Activated CD4-positive, alpha-beta T cell treated with anti-CD3 and anti-CD28 coated beads, Interleukin-2, Interleukin-4, amounts not matched to agents 100 ng/mL and 50 ng/mL, durations not matched to agents 16 hours and 8 hours (primary cell): Measurements from ENCODE around the gene CDK19.

Experiments
- DNase-seq: peaks from one replicate; pipeline ENCODE4 v3.0.0-alpha.2; 2020; ENCODE audit warnings: low spot score

The CDK19 gene

GRCh38 chr6:110658631-110659211 is 156.5 kb downstream of the CDK19 start:
- DNase-seq = no peak

GRCh38 chr6:110656492-110656891 is 158.8 kb downstream of the CDK19 start:
- DNase-seq = no peak

DNA sequence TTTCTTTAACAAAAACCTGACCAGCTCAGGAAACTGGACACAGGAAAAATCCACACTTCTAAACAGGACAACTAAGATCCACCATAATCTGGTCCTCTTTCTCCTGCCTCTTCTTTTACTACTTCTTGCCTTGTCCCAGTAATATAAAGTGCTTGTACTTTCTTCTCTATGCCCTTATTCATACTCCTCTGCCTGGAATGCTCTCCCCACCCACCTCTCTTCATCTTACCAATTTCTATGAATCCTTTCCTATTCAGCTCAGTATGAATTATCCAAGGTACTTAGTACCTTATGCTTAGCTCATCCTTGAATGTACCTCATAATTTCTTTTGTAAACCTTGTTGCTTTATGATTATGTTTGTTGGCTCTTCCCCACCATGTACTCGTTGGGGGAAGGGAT is 159.4 kb downstream of the CDK19 start:
- no peak for DNase-seq

- DNase-seq = no peak
These were observed 161.0 kb downstream of the CDK19 start for GRCh38 chr6:110654096-110654820.

DNA sequence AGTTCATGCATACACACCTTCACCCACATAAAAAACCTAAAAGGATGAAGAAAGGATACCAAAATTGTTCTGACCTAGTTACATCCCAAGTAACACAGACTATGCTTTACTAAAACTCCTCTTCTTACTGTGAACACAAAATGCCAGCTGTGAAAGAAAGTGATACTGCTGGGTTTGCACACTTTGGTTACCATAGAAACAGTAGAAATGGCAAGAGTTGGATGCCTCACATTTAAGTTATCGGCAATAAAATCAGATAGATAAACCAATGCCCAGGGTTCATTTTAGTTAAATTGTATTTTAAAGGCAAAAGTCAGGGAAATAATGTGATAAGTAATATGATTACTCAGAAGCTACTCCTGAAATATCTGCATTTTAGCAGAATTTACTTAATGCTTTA is 161.9 kb downstream of the CDK19 start:
- DNase-seq = no peak

GRCh38 chr6:110652520-110652919 is 162.7 kb downstream of the CDK19 start:
- no peak for DNase-seq

- no peak for DNase-seq
These were observed 164.5 kb downstream of the CDK19 start for GRCh38 chr6:110650755-110651154.

GRCh38 chr6:110649704-110650103 is 165.6 kb downstream of the CDK19 start:
- DNase-seq = no peak

DNA sequence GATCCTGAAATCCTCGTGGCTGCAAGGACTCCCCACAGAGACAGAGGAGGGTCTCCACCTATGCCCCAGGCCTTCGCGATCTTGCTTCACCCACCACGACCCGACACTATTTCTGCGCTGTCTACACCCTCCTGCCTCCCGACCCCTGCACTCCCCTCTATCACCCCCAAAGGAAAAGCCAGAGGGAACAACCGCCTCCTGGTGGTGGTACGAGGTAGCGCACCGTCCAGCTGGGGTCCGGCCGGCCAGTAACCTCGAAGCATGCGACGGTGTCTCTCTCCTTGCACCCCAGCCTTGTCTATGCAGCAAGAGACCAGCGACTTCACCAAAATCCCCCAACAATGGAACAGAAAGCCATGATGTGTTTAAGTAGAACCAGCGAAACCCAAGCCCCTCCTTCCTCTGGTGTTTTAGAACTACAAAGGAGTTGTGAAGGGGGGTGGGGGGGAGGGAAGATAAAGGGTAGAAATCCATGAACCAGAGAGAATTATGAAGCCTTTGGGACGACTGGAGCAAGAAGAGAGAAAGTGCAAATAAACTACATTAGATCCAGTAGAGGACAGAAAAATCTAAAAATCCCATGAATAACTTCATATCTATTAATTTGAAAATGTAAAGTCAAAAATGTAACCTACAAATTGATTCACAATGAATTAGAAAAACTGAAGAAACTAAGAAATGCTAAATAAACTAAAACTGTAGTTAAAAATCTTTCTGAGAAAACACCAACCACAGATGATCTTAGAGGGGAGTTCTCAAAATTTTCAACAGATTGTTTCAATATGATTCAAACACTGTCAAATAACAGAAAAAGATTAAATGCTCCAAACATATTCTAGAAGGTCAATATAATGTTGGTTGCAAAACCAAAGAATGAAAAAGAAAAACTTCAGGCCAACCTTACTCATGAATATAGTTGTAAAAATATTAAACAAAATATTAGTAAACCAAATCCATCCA is 168.0 kb downstream of the CDK19 start:
- DNase-seq = no peak

GRCh38 chr6:110646419-110646698 is 168.9 kb downstream of the CDK19 start:
- no peak for DNase-seq

DNA sequence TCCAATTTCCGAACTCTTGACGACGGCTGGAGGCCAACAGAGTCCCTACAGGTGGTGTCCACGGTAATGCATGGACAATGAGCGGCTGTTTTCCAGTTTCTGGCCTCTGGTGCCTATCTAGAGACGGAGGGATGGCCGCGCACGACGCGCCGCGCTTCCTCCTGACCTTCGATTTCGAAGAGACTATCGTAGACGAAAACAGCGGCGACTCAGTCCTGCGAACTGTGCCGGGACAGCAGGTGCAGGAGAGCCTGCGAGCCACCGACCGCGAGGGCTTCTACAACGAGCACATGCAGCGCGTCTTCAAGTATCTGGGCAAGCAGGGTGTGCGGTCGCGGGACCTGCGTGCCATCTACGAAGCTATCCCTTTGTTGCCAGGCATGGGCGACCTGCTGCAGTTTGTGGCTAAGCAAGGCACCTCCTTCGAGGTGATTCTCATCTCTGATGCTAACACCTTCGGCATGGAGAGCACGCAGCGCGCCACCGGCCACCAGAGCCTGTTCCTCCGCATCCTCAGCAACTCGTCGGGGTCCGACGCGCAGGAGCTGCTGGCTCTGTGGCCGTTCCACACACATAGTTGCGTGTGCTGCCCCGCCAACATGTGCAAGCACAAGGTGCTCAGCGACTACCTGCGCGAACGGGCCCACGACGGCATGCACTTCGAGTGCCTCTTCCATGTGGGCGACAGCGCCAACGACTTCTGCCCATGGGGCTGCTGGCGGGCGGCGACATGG is 169.4 kb downstream of the CDK19 start:
- no peak for DNase-seq

DNA sequence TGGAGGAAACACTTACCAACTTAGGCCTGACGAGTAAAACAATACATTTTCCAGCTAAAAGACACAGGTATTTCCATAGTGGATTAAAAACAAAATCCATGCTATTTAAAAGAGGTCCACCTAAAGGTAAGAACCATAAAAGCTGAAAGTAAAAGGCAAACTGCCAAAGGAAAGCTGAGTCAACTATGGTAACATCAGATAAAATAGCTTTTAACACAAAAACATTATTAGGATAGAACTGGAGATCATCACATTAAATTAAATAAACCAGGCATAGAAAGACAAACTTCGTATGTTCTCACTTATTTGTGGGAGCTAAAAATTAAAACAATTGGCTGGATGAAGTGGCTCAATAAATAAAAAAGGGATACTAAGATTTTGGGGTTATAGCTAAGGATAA is 172.1 kb downstream of the CDK19 start:
- no peak for DNase-seq

- no peak for DNase-seq
These were observed 172.6 kb downstream of the CDK19 start for GRCh38 chr6:110642711-110643110.

DNA sequence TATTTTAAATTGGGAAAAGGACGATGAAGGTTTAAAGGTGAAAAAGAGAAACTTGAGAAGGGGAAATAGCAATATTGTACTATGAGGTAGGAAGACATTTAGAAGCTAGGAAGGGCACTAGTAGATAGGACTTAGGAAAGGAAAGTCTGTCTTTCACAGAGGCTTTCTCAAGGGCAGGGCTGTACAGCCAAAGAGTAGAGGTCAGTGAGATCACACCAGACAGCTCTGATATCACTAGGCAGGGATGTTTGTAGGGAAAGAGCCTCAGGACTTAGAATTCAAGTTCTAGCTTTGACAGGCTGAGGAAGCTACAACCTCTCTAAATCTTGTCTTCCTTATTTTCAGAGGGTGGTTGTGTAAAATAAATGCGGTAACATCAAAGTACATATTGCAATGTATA is 178.5 kb downstream of the CDK19 start:
- DNase-seq = no peak

DNA sequence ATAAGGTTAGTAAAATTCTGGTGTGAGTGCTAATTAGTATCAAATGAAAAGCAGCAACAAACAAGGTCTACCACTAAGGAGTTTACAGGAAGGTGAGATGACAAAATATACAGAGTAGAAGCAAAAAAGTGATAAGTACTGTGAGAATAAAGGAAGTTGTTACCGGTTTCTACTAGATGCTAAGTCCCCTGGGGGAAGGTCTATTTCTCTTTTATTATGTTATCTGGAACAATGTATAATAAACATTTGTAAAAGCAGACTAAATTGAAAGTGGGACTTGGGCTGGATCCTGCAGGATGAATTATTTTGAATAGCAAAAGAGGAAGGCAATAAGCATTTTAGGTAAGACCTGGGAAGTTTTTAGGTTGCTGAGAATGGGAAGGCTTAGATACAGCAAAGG is 180.2 kb downstream of the CDK19 start:
- DNase-seq = no peak

DNA sequence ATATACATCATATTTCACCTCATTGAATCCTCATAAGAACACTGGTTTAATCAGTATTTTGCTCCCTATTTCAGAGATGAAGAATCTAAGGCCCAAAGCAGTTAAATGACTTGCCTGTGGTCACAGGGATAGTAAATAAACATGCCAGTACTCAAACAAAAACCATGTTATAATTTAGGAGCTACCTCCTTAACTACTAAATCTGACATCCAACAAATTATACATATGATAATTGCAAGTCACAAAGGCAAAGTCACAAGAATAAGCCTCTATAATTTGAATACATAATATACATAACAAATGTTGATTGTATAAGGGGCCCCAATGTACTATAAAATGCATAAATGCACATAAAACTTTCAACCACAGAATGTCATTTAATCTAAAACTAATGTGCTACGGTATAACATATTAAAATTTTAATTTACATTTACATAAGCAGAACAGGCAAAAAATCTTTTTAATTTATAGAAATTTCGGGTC is 181.5 kb downstream of the CDK19 start:
- DNase-seq = no peak

GRCh38 chr6:110629153-110629552 is 186.1 kb downstream of the CDK19 start:
- no peak for DNase-seq

GRCh38 chr6:110628330-110628729 is 186.9 kb downstream of the CDK19 start:
- DNase-seq = no peak

DNA sequence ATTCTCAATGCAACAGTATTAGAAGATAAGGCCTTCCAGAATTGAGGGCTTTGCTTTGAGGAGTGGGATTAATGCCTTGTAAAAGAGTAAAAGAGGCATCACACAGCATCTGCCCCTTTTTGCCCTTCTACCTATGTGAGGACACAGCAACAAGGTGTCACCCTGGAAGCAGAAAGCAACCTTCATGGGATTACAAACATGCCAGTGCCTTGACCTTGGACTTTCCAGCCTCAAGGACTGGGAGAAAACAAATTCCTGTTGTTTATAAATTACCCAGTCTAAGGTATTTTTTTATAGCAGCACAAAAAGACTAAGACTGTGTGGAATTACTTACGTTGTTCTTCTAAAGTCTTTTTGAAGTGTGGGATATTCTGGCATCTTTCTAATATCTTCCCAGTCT is 188.8 kb downstream of the CDK19 start:
- no peak for DNase-seq

- no peak for DNase-seq
These were observed 189.4 kb downstream of the CDK19 start for GRCh38 chr6:110625883-110626282.

DNA sequence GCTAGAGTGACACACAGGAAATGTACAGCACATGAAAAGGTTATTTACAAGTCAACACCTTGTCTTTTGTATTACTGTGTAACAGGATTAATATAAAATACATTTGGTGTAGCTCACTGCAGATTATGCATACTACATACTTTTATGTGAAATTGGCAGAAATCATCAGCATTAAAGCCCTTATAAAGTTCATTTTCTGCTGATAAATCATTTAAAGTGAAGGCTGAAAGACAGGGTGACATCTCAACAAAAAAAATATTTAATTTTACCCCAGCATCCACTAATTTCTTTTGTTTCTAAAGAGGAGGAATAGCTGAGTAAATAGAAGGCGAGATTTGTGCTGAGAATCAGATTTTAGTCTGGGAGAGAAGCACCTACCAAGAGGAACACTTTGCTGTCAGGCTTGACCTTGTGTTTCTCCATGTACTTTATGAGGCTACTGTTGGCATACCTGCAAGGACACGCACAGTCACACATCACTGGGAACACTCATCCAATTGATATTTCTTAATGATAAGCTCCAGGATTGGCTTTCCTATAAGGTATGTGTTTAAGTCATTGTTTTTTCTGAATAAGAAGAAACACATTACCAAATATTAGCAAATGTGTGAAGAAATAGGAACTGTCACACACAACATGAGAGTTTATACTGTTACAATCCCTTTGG is 192.2 kb downstream of the CDK19 start:
- DNase-seq = no peak

- DNase-seq = no peak
These were observed 194.2 kb downstream of the CDK19 start for GRCh38 chr6:110621061-110621460.
